ENCODE results near the gene HNF1A. TPM values are rescaled to one million over a fixed set of nuclear protein-coding genes. Genes with fewer than 3 reads are reported as not detected.

Gene HNF1A
- total RNA-seq, 1 experiment from 2014 or later, result not detected

DNA sequence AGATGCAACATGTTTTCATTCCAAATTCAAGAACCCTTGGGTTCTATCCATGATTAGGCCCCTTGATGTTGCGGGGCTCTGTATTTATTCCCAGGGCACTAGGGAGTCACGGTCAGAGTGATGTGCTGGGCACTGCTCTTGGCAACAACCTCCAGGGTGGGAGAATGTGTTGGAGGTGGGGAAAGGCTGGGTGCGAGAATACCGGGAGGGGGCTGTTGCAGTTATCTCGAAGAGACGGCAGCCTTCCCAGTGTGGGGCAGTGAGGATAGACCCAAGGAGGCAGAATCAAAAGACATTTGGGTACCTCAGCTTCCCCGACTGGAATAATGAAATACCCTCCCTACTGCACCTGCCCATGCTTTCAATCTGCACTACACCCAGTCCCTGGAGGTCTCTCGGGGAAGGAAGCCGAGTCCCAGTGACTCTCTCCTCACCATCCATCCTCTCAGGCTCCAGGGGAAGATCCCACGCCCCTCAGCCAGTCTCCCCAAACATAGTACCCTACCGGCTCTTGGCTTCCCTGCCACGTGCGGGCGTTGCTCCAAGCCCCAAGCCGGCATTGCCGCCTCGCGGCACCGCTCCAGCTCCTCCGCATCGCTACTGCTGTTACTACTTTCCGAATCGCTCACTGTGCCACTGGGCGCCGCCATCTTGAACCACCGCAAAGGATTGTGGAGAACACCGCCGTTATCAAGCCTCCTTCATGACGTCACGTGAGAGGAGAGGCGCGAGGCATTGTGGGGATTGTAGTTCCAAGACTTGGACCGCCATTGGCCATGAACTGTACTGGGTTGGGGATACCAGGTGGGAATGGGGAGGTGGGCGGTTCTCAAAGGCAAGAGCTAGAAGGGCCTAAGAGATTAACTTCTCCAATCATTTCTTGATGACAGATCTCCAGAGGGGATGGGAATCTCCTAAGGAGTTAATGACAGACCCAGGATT, 37.8 kb downstream of the HNF1A start, which contains the start of gene C12orf43:
C12orf43 (minus strand) TSS at position 663 of the 942 bp plus-strand sequence; CDS start at position 650, 13 bp downstream.
- no peak within 1 kb of the TSS; the same call in 1 of the 2 replicates for H3K27ac ChIP-seq (ENCODE audit: low read length)
- peak within 1 kb of the TSS; percentile 68 for H2AFZ ChIP-seq (ENCODE audit: low read length)

DNA sequence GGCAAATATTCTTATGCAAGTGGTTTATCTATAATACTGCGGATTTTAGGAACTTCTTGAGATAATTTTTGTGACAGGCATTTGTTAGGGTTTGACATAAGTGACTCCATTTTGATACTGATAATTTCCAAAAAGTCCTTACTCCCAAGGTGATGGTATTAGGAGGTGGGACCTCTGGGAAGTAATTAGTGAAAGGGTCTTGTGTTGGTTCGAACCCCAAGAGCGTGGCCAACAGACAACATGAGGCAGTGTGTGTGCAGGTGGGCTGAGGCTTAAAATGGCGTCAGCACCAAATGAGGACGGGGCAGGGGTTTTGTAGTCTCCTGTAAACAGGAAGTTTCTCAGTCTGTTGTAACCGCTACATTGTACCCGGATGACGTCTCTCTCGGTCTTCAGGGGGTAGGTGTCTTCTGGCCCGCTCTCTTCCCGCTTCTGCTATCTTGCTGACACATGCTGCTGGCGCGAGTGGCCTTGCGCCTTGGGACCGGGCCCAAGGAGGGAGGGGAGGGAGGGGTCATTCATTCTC, 39.7 kb downstream of the HNF1A start:
- Histone ChIP-seq H3K4me2 (ENCODE audit: low read depth, low read length, poor library complexity, severe bottlenecking) (no peak overlapping the region), H3K27ac (ENCODE audit: low read length) (no peak overlapping the region), H4K20me1 (ENCODE audit: insufficient read depth, low read depth, low read length) (no peaks in the 10 kb centered on the region), H3K79me2 (ENCODE audit: low read length) (peaks cover 26% of the 10 kb centered on the region), H3K9me2 (replicated peaks; ENCODE audit: insufficient read depth, low read length) (no peaks in the 10 kb centered on the region), H3K9ac (ENCODE audit: low read length) (no peak overlapping the region), H3K36me3 (ENCODE audit: insufficient read depth, low read length) (no peaks in the 10 kb centered on the region), H2AFZ (ENCODE audit: low read length) (no peak overlapping the region), H3K4me3 (ENCODE audit: low read length) (no peak overlapping the region), H3K27me3 (ENCODE audit: low read length) (no peaks in the 10 kb centered on the region), H3K9me3 (ENCODE audit: low read length) (no peaks in the 10 kb centered on the region), H3K4me1 (ENCODE audit: low read length) (peaks cover 11% of the 10 kb centered on the region)
- no peak for DNase-seq

More for the DNA sequence above, 37.8 kb downstream of the HNF1A start, which contains the start of gene C12orf43:
- peak; percentile 97 for DNase-seq
- Histone ChIP-seq H3K4me2 (ENCODE audit: low read depth, low read length, poor library complexity, severe bottlenecking) (peak within 1 kb of the TSS; percentile 91), H3K9me2 (replicated peaks; ENCODE audit: insufficient read depth, low read length) (no peaks in the 10 kb centered on the region), H3K27me3 (ENCODE audit: low read length) (no peaks in the 10 kb centered on the region), H3K79me2 (ENCODE audit: low read length) (peaks cover 33% of the 10 kb centered on the region), H4K20me1 (ENCODE audit: insufficient read depth, low read depth, low read length) (no peaks in the 10 kb centered on the region), H3K4me3 (ENCODE audit: low read length) (peak within 1 kb of the TSS; percentile 76), H3K9me3 (ENCODE audit: low read length) (no peaks in the 10 kb centered on the region), H3K9ac (ENCODE audit: low read length) (peak within 1 kb of the TSS; percentile 80), H3K36me3 (ENCODE audit: insufficient read depth, low read length) (no peaks in the 10 kb centered on the region), H3K4me1 (ENCODE audit: low read length) (peaks cover 11% of the 10 kb centered on the region)

DNA sequence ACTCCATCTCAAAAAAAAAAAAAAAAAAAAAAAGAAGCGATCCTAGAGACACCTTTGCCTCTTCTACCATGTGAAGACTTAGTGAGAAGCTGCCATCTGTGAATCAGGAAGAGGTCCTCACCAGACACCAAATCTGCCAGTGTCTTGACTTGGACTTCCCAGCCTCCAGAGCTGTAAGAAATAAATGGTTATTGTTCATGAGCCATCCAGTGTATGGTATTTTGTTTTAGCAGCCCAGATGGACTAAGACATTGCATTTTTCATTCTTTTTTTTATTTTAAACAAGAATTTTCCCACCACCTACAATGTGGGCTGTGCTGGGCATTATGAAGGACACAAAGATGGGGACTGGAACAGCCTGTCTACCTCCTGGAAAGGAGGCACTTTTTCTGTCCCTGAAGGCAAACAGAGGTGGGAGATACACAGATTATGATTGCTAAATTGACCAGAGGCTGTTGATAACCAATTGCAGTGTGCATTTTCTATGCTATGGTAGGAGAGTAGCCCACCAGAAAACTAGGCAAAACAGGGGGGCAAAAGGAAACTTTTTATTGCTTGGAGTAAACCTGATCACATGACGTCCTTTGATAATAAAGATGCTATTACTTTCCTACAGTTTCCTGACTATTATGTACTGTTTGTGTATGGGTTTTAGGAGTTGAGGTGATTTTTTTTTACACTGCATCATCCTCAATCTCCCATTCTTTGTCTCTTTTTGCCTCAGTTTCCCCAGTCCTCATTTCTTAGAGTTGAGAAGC, 40.7 kb downstream of the HNF1A start:
- no peak overlapping the region for H3K4me3 ChIP-seq (ENCODE audit: low read length)
- H3K27me3 ChIP-seq (ENCODE audit: low read length), result no peaks in the 10 kb centered on the region
- peaks cover 11% of the 10 kb centered on the region for H3K4me1 ChIP-seq (ENCODE audit: low read length)
- H3K4me2 ChIP-seq (ENCODE audit: low read depth, low read length, poor library complexity, severe bottlenecking), result no peak overlapping the region
- no peaks in the 10 kb centered on the region for H3K9me2 ChIP-seq (replicated peaks; ENCODE audit: insufficient read depth, low read length)
- no peak for DNase-seq
- no peak overlapping the region for H3K27ac ChIP-seq (ENCODE audit: low read length)
- no peak overlapping the region for H2AFZ ChIP-seq (ENCODE audit: low read length)
- H3K9ac ChIP-seq (ENCODE audit: low read length), result no peak overlapping the region
- no peaks in the 10 kb centered on the region for H4K20me1 ChIP-seq (ENCODE audit: insufficient read depth, low read depth, low read length)
- H3K79me2 ChIP-seq (ENCODE audit: low read length), result peaks cover 18% of the 10 kb centered on the region
- H3K9me3 ChIP-seq (ENCODE audit: low read length), result no peaks in the 10 kb centered on the region
- H3K36me3 ChIP-seq (ENCODE audit: insufficient read depth, low read length), result no peaks in the 10 kb centered on the region

DNA sequence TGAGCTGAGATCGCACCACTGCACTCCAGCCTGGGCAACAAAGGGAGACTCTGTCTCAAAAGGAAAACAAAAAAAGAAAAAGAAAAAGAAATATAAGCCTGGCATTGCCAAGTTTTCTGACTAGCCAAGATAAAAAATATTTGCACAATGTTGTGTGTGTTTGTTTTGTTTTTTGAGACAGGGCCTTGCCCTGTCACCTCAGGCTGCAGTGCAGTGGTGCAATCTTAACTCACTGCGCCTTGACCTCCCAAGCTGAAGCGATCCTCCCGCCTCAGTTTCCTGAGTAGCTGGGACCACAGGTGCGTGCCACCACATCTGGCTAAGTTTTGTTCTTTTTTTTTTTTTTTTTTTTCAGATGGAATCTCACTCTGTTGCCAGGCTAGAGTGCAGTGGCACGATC, 43.4 kb downstream of the HNF1A start:
- Histone ChIP-seq H3K36me3 (ENCODE audit: insufficient read depth, low read length) (no peaks in the 10 kb centered on the region), H3K9me3 (ENCODE audit: low read length) (no peaks in the 10 kb centered on the region), H4K20me1 (ENCODE audit: insufficient read depth, low read depth, low read length) (no peaks in the 10 kb centered on the region), H3K27me3 (ENCODE audit: low read length) (no peaks in the 10 kb centered on the region), H3K27ac (ENCODE audit: low read length) (no peak overlapping the region), H3K4me2 (ENCODE audit: low read depth, low read length, poor library complexity, severe bottlenecking) (no peak overlapping the region), H3K9me2 (replicated peaks; ENCODE audit: insufficient read depth, low read length) (no peaks in the 10 kb centered on the region), H3K4me3 (ENCODE audit: low read length) (no peak overlapping the region), H3K9ac (ENCODE audit: low read length) (no peak overlapping the region), H3K4me1 (ENCODE audit: low read length) (no peaks in the 10 kb centered on the region), H2AFZ (ENCODE audit: low read length) (no peak overlapping the region), H3K79me2 (ENCODE audit: low read length) (no peaks in the 10 kb centered on the region)
- DNase-seq, result no peak

DNA sequence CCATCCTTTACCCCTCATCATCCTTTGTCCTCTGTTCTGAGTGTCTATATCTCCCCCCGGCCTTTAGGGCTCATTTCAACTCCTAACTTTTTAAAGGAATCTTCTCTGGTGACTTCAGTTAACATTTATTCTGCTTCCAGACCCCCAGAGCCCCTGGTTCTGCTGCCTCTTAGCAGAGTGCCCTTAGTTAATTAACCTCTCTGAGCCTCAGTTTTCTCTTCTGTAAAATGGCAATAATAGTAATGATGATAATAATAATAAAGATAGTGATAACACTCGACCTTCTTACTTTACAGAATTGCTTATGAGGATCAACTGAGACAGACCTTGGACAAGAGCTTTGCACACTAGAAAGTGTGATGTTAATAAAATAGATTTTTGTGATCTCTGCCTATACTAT, 44.4 kb downstream of the HNF1A start:
- Histone ChIP-seq H3K79me2 (ENCODE audit: low read length) (no peaks in the 10 kb centered on the region), H2AFZ (ENCODE audit: low read length) (no peak overlapping the region), H3K36me3 (ENCODE audit: insufficient read depth, low read length) (no peaks in the 10 kb centered on the region), H3K9me2 (replicated peaks; ENCODE audit: insufficient read depth, low read length) (no peaks in the 10 kb centered on the region), H3K4me3 (ENCODE audit: low read length) (no peak overlapping the region), H3K4me1 (ENCODE audit: low read length) (no peaks in the 10 kb centered on the region), H3K27me3 (ENCODE audit: low read length) (no peaks in the 10 kb centered on the region), H3K9ac (ENCODE audit: low read length) (no peak overlapping the region), H3K4me2 (ENCODE audit: low read depth, low read length, poor library complexity, severe bottlenecking) (no peak overlapping the region), H3K27ac (ENCODE audit: low read length) (no peak overlapping the region), H4K20me1 (ENCODE audit: insufficient read depth, low read depth, low read length) (no peaks in the 10 kb centered on the region), H3K9me3 (ENCODE audit: low read length) (no peaks in the 10 kb centered on the region)
- DNase-seq, result no peak

DNA sequence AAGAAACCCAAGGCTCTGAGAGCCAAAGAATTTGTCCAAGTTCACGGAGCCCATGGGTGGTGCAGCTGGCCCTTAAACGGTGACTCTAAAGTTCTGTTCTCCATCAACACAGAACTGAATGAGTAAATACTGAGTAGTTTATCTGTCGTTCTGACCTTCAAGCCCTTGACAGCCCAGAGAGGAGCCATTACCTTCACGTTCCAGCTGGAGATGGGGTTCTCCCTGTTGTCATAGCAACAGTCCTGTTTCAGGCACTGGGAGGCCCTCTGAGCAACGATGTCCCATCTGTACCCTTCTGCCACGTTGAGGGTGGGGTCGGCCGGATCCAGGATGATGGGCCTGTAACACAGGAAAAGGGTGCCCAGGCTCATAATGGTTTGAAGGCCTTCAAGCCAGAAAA, 45.5 kb downstream of the HNF1A start:
- Histone ChIP-seq H3K27ac (ENCODE audit: low read length) (no peak overlapping the region), H3K36me3 (ENCODE audit: insufficient read depth, low read length) (no peaks in the 10 kb centered on the region), H3K9me3 (ENCODE audit: low read length) (no peaks in the 10 kb centered on the region), H3K79me2 (ENCODE audit: low read length) (no peaks in the 10 kb centered on the region), H4K20me1 (ENCODE audit: insufficient read depth, low read depth, low read length) (no peaks in the 10 kb centered on the region), H3K9ac (ENCODE audit: low read length) (no peak overlapping the region), H3K4me3 (ENCODE audit: low read length) (no peak overlapping the region), H3K4me2 (ENCODE audit: low read depth, low read length, poor library complexity, severe bottlenecking) (no peak overlapping the region), H2AFZ (ENCODE audit: low read length) (no peak overlapping the region), H3K9me2 (replicated peaks; ENCODE audit: insufficient read depth, low read length) (no peaks in the 10 kb centered on the region), H3K27me3 (ENCODE audit: low read length) (no peaks in the 10 kb centered on the region), H3K4me1 (ENCODE audit: low read length) (no peaks in the 10 kb centered on the region)
- no peak for DNase-seq

DNA sequence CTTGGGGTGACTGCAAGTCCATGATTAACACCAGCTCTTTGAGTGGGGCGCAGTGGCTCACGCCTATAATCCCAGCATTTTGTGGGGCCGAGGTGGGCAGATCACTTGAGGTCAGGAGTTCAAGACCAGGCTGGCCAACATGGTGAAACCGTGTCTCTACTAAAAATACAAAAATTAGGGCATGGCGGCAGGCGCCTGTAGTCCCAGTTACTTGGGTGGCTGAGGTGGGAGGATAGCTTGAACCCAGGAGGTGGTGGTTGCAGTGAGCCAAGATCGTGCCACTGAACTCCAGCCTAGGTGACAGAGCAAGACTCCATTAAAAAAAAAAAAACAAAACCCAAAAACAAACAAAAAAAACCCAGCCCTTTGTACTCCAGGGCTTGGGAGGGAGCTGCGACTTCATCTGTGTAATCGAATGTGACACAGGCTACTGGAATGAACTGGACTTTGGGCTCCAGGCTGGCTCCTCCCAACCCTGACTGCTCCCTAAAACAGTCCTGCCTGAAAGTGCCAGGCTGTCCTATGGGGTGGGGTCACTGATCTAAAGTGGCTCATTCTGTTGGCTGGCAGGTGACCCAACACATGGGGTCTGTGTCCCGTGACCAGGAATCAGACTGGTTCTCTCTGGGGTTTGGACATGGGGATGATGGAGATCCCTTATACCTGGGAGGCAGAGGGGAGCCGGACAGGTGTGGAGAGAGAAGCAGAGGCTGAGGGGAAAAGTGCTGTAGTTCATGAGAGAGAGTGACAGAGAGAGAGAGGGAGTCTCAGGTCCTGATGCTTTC, 47.3 kb downstream of the HNF1A start:
- Histone ChIP-seq H3K27me3 (ENCODE audit: low read length) (no peaks in the 10 kb centered on the region), H2AFZ (ENCODE audit: low read length) (no peak overlapping the region), H3K4me3 (ENCODE audit: low read length) (no peak overlapping the region), H3K4me1 (ENCODE audit: low read length) (no peaks in the 10 kb centered on the region), H3K9ac (ENCODE audit: low read length) (no peak overlapping the region), H3K9me2 (replicated peaks; ENCODE audit: insufficient read depth, low read length) (no peaks in the 10 kb centered on the region), H3K27ac (ENCODE audit: low read length) (no peak overlapping the region), H3K9me3 (ENCODE audit: low read length) (no peaks in the 10 kb centered on the region), H3K36me3 (ENCODE audit: insufficient read depth, low read length) (no peaks in the 10 kb centered on the region), H3K79me2 (ENCODE audit: low read length) (no peaks in the 10 kb centered on the region), H4K20me1 (ENCODE audit: insufficient read depth, low read depth, low read length) (no peaks in the 10 kb centered on the region), H3K4me2 (ENCODE audit: low read depth, low read length, poor library complexity, severe bottlenecking) (no peak overlapping the region)
- DNase-seq, result no peak

All from Karpas-422 (cell line).